ENCODE measurements around the gene KCTD11.
"Not testable (repeated sequence)": the region's sequence is repeated elsewhere in the genome, so short reads cannot be mapped to it uniquely, and the experiment has no call there.

The KCTD11 gene

GRCh38 chr17:7363311-7363710, 11.3 kb downstream of the KCTD11 start:
- TF ChIP-seq, protein P1, sequence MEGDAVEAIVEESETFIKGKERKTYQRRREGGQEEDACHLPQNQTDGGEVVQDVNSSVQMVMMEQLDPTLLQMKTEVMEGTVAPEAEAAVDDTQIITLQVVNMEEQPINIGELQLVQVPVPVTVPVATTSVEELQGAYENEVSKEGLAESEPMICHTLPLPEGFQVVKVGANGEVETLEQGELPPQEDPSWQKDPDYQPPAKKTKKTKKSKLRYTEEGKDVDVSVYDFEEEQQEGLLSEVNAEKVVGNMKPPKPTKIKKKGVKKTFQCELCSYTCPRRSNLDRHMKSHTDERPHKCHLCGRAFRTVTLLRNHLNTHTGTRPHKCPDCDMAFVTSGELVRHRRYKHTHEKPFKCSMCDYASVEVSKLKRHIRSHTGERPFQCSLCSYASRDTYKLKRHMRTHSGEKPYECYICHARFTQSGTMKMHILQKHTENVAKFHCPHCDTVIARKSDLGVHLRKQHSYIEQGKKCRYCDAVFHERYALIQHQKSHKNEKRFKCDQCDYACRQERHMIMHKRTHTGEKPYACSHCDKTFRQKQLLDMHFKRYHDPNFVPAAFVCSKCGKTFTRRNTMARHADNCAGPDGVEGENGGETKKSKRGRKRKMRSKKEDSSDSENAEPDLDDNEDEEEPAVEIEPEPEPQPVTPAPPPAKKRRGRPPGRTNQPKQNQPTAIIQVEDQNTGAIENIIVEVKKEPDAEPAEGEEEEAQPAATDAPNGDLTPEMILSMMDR (IDR thresholded peaks at IDR 0.05; ENCODE audit: unreplicated experiment in 3 of 3): no peak
- H3K4me3 Mint-ChIP-seq: no peak overlapping the region
- H3K27me3 Mint-ChIP-seq (ENCODE audit: low read depth): peaks cover 10% of the 10 kb centered on the region
- H3K9me3 Mint-ChIP-seq: no peaks in the 10 kb centered on the region
- H3K4me1 Mint-ChIP-seq: no peaks in the 10 kb centered on the region
- H3K36me3 Mint-ChIP-seq (ENCODE audit: low read depth): no peaks in the 10 kb centered on the region
- no peak overlapping the region for H3K27ac Mint-ChIP-seq

DNA sequence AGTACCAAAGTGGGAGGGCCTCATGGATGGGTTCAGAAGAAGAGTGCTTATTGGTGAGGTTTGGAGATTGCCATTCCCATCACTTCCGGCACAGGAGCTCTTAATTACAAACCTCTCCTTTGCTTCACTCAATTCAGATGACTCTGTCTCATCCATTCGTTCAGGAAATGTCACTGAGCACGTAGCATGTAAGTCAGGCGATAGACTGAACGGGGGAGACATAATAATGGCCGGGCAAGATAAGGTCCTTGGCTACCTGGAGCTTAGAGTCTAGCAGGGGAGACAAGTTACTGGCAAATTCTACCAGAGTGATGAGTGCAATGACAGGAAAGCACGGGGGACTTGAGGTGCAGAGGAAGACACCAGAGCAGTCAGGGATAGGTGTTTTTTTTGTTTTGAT, 14.0 kb downstream of the KCTD11 start:
- not testable (repeated sequence) for H3K36me3 Mint-ChIP-seq (ENCODE audit: low read depth); H3K27ac Mint-ChIP-seq; H3K9me3 Mint-ChIP-seq; H3K4me3 Mint-ChIP-seq; H3K4me1 Mint-ChIP-seq
- peaks cover 21% of the 10 kb centered on the region for H3K27me3 Mint-ChIP-seq (ENCODE audit: low read depth)

GRCh38 chr17:7367083-7367482, 15.1 kb downstream of the KCTD11 start:
- Mint-ChIP-seq H3K27ac (no peak overlapping the region), H3K36me3 (ENCODE audit: low read depth) (no peaks in the 10 kb centered on the region)

DNA sequence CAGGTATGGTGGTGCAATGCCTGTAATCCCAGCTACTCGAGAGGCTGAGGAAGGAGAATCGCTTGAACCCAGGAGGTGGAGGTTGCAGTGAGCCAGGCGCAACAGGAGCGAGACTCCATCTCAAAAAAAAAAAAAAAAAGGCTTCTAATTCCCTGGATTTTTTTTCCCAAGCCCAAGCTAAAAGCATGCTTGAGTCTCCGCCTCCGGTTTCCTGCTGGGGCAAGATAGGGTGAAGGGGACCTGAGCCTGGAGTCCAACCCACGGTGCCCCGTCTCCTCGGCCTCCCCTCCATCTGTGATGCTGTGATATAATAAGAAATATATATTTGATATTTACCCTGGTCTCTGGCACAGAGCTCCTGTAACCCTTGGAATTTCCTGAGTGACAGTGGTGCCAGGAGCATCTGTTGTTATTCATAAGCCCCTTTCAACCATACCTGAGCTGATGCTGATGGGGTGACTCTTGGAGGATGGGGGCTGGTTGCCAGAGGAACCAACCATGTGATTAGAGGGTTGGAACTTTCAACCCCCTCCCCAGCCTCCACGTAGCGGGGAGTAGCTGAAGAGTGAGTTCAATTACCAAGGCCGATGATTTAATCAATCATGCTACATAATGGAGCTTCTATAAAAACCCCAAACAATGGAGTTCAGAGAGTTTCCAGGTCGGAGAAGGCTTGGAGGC, 16.1 kb downstream of the KCTD11 start:
- Mint-ChIP-seq H3K4me1 (no peaks in the 10 kb centered on the region), H3K27me3 (ENCODE audit: low read depth) (peaks cover 17% of the 10 kb centered on the region), H3K4me3 (no peak overlapping the region), H3K36me3 (ENCODE audit: low read depth) (no peaks in the 10 kb centered on the region), H3K9me3 (no peaks in the 10 kb centered on the region), H3K27ac (no peak overlapping the region)
- TF ChIP-seq, protein P1 (IDR thresholded peaks at IDR 0.05; ENCODE audit: unreplicated experiment in 3 of 3): no peak

More at GRCh38 chr17:7367083-7367482, 15.1 kb downstream of the KCTD11 start:
- TF ChIP-seq, protein P1 (IDR thresholded peaks at IDR 0.05; ENCODE audit: unreplicated experiment in 3 of 3): no peak
- H3K4me3 Mint-ChIP-seq: no peak overlapping the region
- no peaks in the 10 kb centered on the region for H3K4me1 Mint-ChIP-seq
- H3K9me3 Mint-ChIP-seq: no peaks in the 10 kb centered on the region
- peaks cover 19% of the 10 kb centered on the region for H3K27me3 Mint-ChIP-seq (ENCODE audit: low read depth)

- not testable (repeated sequence) for H3K4me3 Mint-ChIP-seq; H3K4me1 Mint-ChIP-seq; H3K36me3 Mint-ChIP-seq (ENCODE audit: low read depth); H3K9me3 Mint-ChIP-seq; H3K27ac Mint-ChIP-seq
- H3K27me3 Mint-ChIP-seq (ENCODE audit: low read depth): peaks cover 17% of the 10 kb centered on the region
Measured at GRCh38 chr17:7368599-7368994, 16.6 kb downstream of the KCTD11 start.

DNA sequence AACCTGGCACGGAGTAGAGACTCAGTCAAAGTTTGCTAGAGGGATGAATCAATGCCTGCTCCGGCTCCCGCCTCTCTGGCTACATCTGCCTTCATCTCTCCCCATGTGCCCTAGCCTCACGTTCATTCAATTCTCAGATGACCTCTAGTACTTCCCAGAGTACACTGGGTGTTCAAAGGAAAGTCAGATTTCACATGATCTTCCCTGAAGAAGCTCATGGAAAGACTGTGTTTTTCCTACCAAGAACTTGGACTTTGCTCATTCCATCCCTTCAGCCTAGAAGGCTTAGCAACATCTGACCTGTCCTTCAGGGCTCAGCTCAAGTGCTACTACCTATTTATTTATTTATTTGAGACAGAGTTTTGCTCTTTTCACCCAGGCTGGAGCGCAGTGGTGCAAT, 17.9 kb downstream of the KCTD11 start:
- Mint-ChIP-seq H3K27me3 (ENCODE audit: low read depth) (peaks cover 17% of the 10 kb centered on the region), H3K4me3 (no peak overlapping the region), H3K4me1 (no peaks in the 10 kb centered on the region), H3K36me3 (ENCODE audit: low read depth) (no peaks in the 10 kb centered on the region), H3K27ac (no peak overlapping the region), H3K9me3 (no peaks in the 10 kb centered on the region)
- TF ChIP-seq, protein P1 (IDR thresholded peaks at IDR 0.05; ENCODE audit: unreplicated experiment in 3 of 3): no peak

DNA sequence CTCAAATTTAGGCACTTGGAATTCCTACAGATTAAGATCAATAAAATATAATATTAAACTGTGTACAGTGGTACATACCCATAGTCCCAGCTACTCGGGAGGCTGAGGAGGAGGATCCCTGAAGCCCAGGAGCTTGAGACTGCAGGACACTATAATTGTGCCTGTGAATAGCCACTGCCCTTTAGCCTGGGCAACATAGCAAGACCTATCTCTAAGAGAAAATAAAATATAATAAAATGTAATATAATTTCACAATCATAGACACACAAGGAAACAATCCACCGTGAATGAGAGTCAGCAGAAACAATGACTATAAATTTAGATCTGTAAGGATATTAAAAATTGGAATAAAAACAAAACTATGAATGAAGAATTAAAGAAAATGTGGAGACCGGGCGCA, 18.9 kb downstream of the KCTD11 start:
- Mint-ChIP-seq H3K9me3 (no peaks in the 10 kb centered on the region), H3K27me3 (ENCODE audit: low read depth) (peaks cover 17% of the 10 kb centered on the region), H3K4me3 (no peak overlapping the region), H3K36me3 (ENCODE audit: low read depth) (no peaks in the 10 kb centered on the region), H3K27ac (no peak overlapping the region), H3K4me1 (no peaks in the 10 kb centered on the region)
- TF ChIP-seq, protein P1 (IDR thresholded peaks at IDR 0.05; ENCODE audit: unreplicated experiment in 3 of 3): no peak
